ENCODE results near the gene VPS33A.
A peak's percentile ranks its signal among the peaks of the same experiment; 100 is the strongest.
"Not testable (repeated sequence)": the region's sequence is repeated elsewhere in the genome, so short reads cannot be mapped to it uniquely, and the experiment has no call there.

The VPS33A gene

DNA sequence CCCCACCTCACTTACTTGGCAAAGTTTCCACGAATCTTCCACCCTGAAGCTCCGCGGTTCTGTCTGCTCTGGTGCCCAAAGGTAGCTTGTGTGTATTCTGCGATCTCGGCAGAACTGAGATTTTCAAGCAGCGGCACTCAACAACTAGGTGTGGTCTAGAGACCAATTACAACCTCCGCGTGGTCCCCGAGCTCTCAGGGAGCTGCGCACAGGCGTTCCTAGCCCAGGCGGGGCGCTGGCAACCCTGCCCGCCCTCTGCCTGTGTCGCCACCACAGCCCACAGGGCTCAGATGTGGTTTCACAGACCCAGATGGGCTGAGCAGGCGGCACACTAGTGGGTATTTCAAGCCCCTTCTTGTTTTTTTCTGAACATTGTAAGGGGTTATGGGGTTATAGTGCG lies 39.0 kb downstream of the VPS33A start:
- H3K4me3 Mint-ChIP-seq, result peak overlapping the region; percentile 67
- H3K4me1 Mint-ChIP-seq, result peaks cover 34% of the 10 kb centered on the region
- H3K9me3 Mint-ChIP-seq, result no peaks in the 10 kb centered on the region
- no peaks in the 10 kb centered on the region for H3K27me3 Mint-ChIP-seq
- H3K36me3 Mint-ChIP-seq, result peaks cover 6% of the 10 kb centered on the region
- peak overlapping the region; percentile 80 for H3K27ac Mint-ChIP-seq

DNA sequence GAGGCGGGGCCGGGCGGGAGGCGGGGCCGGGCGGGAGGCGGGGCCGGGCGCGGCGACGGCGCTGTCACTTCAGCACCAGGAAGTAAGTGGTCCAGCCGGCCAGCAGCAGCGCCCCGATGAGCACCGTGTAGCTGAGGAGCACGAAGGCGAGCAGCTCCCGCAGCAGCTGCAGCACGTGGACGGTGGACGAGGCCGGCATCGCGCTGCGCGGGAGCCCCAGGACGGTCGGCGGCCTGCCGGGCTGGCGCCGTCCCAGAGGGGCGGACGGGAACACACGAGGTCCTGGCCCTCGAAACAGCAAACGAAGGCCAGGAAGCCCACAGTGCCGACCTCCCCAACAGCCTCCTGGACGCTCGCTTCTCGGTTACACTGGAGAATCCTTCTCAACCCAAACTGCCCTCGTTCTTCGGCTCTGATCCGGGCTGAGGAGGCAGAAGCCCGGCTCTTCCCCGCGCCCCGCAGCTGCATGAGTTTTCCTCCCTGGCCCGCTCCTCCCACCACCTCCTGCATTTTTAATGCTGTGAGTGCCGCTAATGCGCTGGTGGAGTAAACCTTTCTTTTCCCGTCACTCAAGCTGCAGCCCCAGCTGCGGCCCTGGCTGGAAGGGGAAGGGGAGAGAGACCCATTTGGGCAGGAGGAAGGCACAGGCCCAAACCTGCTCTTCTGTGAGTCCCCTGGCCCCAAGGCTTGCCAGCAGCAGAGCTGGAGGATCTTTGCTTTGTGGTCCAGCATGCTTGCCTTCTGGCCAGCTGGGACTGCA lies 39.7 kb downstream of the VPS33A start:
- Mint-ChIP-seq H3K36me3 (peaks cover 6% of the 10 kb centered on the region), H3K9me3 (no peaks in the 10 kb centered on the region), H3K27ac (no peak overlapping the region), H3K27me3 (no peaks in the 10 kb centered on the region), H3K4me3 (peak overlapping the region; percentile 85), H3K4me1 (peaks cover 41% of the 10 kb centered on the region)

DNA sequence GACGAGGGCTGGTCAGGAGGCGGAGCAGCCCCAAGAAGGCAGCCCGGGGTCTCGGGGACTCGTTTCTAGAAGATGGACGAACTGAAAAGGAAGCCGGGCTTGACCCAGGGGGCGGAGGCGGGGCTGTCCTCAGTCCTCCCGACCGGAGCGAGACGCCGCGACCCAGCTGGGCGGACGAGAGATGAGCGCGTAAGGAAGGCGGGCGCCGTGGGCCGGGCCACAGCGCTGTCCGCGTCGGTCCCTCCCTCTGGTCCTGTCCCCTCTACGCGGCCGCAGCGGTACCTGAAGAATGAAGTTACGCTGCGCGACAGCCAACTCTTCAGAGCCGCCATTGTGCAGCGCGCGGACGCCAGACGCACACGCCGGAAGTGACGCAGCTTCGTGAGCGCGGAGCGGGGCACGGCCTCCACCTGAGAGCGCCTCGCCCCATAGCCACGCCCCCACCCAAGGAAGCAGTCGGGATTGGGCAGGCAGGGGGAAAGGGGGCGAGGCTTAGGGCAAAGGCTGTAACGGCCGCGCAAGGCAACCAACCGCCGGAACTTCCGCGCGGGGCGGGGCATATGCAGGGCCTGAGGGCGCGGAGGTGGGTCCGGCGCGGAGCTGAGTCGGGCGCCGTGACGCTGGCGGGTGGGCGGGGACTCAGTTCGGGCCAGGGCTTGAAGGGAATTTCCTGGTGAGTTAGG lies 40.5 kb downstream of the VPS33A start, which contains the start of gene DIABLO:
Gene DIABLO (minus strand): TSS at position 370 of the 683 bp plus-strand sequence. CDS start 38 bp downstream, at position 332.
- Mint-ChIP-seq H3K27ac (peak within 1 kb of the TSS; percentile 91), H3K36me3 (peaks cover 6% of the 10 kb centered on the region), H3K4me3 (peak within 1 kb of the TSS; percentile 85), H3K4me1 (peaks cover 47% of the 10 kb centered on the region), H3K27me3 (no peaks in the 10 kb centered on the region), H3K9me3 (no peaks in the 10 kb centered on the region)

DNA sequence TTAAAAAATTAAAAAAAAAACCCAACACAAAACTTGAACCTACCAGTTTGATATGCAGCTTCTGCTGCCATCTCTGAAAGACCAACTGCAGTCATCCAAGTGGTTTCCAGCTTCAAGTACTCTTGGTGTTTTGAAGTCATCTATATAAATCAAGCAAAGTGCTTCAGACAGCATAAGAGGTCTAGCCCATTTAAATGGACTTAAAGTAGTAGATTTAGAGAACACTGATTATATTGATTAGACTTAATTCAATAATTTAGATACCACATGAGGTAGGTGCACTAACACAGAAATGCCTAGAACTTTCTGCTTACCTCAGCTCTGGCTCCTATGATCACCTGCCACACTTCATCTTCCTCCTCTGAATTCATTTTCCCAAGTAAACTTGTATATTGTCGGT lies 49.8 kb downstream of the VPS33A start:
- Mint-ChIP-seq H3K27ac (no peak overlapping the region), H3K4me1 (peaks cover 10% of the 10 kb centered on the region), H3K36me3 (peaks cover 17% of the 10 kb centered on the region)

DNA sequence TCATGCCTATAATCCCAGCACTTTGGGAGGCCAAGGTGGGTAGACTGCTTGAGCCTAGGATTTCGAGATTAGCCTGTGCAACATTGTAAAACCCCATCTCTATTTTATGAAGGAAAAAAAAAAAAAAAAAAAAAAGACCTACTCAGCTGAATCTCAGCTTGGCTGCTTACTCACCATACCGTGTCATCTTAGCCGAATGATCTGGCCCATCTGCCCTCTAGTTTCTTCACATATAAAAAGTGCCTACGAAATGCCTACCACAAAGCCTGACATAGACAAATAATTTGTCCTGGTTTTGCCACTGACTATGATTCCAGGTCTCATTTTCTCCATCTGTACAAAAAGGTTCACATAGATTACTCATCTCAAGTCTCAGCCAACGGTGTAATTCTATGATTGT lies 50.5 kb downstream of the VPS33A start:
- Mint-ChIP-seq H3K9me3 (no peaks in the 10 kb centered on the region), H3K4me1 (peaks cover 5% of the 10 kb centered on the region), H3K4me3 (no peak overlapping the region), H3K36me3 (peaks cover 15% of the 10 kb centered on the region), H3K27ac (no peak overlapping the region), H3K27me3 (no peaks in the 10 kb centered on the region)

More for the DNA sequence above, 49.8 kb downstream of the VPS33A start:
- H3K4me3 Mint-ChIP-seq, result no peak overlapping the region
- no peaks in the 10 kb centered on the region for H3K9me3 Mint-ChIP-seq
- H3K27me3 Mint-ChIP-seq, result no peaks in the 10 kb centered on the region

DNA sequence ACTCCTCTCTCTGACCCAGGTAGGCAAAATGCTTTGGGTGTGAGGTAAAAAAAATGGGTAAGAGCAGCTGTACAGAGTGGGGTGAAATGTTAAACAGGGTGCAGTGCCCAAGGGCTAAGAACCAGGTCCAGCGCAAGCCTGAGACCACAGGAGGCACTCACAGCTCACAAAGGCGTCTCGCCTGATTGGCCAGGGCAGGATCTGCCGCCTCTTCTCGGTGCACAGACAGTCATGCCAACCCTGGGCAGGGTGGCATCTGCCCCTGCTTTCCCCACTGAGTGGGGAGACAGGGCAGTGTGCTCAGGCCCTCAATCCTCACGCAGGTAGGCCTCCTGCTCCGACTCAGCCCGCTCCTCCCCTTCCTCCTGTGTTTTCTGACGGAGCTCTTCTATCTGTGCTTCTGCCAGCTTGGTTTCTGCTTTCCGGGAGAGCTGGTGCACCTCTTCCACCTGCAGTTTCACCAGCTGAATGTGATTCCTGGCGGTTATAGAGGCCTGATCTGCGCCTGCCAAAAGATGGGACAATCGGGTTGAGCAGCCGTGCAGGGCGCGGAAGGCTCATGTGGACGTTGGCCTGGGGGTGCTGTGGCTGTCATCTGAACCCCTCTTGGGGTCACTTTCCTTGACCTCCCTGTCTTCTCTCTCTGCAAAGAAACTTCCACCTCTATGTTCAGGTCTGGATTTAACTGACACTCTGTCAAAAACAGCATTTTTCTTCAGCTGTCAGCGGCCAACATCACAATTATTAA lies 58.0 kb downstream of the VPS33A start:
- Mint-ChIP-seq H3K36me3 (peaks cover 9% of the 10 kb centered on the region), H3K4me3 (no peak overlapping the region), H3K9me3 (no peaks in the 10 kb centered on the region), H3K4me1 (peaks cover 8% of the 10 kb centered on the region), H3K27me3 (peaks cover 2% of the 10 kb centered on the region), H3K27ac (peak overlapping the region; percentile 46)

DNA sequence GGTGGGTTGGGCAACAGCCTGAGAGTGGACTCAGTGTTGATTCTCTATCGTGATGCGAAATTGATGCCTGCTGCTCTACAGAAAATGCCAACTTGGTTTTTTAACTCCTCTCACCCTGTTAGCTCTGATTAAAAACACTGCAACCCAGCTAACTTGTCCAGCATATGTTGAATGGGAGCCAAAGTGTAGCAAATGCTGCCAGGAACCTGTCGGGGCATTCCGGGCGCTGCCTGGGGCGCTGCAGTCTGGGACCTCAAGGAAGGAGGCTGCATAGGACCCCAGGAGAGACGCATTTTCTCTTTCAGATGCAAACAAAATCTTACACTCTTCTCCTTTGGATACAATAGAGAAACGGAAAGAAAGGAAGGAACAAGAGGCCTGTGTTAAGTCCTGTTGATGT lies 58.9 kb downstream of the VPS33A start:
- H3K9me3 Mint-ChIP-seq, result no peaks in the 10 kb centered on the region
- H3K4me1 Mint-ChIP-seq, result peaks cover 8% of the 10 kb centered on the region
- H3K4me3 Mint-ChIP-seq, result no peak overlapping the region
- peaks cover 9% of the 10 kb centered on the region for H3K36me3 Mint-ChIP-seq
- H3K27ac Mint-ChIP-seq, result no peak overlapping the region
- peaks cover 2% of the 10 kb centered on the region for H3K27me3 Mint-ChIP-seq

DNA sequence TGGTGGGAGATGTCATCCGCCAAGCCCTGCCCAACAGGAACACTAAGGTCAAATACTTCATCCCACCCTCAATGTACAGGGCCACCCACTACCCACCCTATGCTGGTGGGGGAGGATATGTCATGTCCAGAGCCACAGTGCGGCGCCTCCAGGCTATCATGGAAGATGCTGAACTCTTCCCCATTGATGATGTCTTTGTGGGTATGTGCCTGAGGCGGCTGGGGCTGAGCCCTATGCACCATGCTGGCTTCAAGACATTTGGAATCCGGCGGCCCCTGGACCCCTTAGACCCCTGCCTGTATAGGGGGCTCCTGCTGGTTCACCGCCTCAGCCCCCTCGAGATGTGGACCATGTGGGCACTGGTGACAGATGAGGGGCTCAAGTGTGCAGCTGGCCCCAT lies 59.3 kb downstream of the VPS33A start:
- Mint-ChIP-seq H3K4me3 (no peak overlapping the region), H3K4me1 (peaks cover 8% of the 10 kb centered on the region), H3K9me3 (no peaks in the 10 kb centered on the region), H3K27me3 (peaks cover 2% of the 10 kb centered on the region), H3K27ac (no peak overlapping the region), H3K36me3 (peaks cover 6% of the 10 kb centered on the region)

DNA sequence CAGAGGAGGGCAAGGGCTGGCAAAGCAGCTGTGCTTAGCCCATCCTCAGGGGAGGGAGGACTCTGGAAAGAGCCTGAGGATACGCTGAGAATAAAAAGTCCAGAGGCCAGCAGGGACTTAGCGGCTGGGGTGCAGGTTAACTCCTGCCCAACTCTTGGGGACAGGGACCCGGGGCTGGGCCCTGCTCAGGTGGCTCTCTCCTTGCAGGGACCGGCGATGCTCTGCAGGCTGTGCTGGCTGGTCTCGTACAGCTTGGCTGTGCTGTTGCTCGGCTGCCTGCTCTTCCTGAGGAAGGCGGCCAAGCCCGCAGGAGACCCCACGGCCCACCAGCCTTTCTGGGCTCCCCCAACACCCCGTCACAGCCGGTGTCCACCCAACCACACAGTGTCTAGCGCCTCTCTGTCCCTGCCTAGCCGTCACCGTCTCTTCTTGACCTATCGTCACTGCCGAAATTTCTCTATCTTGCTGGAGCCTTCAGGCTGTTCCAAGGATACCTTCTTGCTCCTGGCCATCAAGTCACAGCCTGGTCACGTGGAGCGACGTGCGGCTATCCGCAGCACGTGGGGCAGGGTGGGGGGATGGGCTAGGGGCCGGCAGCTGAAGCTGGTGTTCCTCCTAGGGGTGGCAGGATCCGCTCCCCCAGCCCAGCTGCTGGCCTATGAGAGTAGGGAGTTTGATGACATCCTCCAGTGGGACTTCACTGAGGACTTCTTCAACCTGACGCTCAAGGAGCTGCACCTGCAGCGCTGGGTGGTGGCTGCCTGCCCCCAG lies 60.0 kb downstream of the VPS33A start:
- Mint-ChIP-seq H3K36me3 (peaks cover 6% of the 10 kb centered on the region), H3K27ac (peak overlapping the region; percentile 62), H3K27me3 (peaks cover 2% of the 10 kb centered on the region), H3K4me3 (peak overlapping the region; percentile 55), H3K4me1 (peaks cover 8% of the 10 kb centered on the region), H3K9me3 (no peaks in the 10 kb centered on the region)

DNA sequence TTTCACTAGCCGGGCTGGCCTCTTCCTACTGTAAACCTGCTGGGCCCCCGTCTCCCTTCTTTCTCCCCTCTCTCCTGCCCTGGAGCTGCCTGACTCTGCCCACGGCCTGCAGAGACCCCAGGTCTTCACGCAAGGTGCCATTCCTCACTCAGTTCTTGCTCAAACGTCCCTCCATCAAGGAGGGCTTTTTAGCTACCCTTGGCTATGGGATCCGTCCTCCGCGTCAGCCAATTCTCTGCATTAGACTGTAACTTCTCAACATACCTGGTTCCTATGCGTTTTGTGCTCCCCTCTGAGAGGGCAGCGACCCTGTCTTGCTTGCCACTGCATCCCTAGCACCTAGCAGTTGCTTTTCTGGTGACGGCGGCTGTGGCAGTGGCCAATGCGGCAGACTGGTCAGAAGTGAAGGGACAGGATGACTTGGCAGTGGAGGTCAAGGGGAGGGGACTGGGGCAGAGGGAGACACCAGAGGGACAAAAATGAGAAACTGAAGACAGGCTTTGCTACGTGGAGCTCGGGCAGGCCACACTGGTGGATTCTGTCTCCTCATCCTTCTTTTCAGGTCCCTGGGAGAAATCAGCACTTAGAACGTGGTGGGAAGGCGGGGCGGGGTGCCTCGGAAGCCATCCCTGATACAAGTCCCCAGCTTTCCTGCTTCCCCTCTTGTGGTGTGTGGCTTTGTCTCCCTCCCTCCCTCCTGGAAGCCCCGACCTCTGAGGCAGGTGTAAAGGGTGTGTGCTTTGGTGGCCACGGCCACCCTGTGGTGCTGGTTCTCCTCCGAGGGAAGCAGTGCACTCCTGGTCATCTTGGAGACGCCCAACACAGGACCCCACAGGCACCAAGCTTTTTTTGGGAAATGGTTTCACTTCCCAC lies 61.0 kb downstream of the VPS33A start:
- Mint-ChIP-seq H3K36me3 (peaks cover 6% of the 10 kb centered on the region), H3K27me3 (peaks cover 2% of the 10 kb centered on the region), H3K4me3 (peak overlapping the region; percentile 75), H3K27ac (peak overlapping the region; percentile 57), H3K9me3 (no peaks in the 10 kb centered on the region), H3K4me1 (peaks cover 8% of the 10 kb centered on the region)

DNA sequence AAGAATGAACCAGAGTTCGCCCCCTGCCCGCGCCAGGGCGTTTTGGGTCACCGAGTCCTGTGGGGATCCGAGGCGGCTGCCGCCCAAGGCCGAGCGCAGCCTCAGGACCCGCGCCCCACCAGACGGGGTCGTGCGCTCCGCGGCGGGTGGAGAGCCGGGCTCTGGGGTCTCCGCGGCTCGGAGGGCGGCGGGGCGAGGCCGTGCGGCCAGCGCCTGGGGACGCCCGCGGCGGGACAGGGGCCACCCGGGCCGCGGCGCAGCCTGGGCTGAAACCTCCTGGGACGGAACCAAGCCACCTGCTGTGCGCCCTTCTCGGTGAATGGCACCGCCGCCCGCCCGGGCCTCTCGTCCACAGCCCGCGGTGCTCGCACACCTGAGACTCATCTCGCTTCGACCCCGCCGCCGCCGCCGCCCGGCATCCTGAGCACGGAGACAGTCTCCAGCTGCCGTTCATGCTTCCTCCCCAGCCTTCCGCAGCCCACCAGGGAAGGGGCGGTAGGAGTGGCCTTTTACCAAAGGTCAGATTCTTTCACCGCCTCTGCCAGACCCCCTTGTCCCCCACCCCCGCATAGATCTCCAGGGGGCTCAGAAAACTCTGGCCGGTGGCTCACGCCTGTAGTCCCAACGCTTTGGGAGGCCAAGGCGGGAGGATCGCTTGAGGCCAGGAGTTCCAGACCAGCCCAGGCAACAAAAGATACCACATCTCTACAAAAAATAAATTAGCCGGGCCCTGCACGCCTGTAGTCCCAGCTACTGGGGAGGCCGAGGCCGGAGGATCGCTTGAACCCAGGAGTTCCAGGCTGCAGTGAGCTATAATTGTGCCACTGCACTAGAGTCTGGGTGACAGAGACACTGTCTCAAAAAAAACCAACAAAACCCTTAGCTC lies 61.9 kb downstream of the VPS33A start:
- Mint-ChIP-seq H3K9me3 (no peaks in the 10 kb centered on the region), H3K4me1 (peaks cover 8% of the 10 kb centered on the region), H3K27me3 (peaks cover 2% of the 10 kb centered on the region), H3K36me3 (peaks cover 3% of the 10 kb centered on the region), H3K27ac (peak overlapping the region; percentile 57), H3K4me3 (peak overlapping the region; percentile 75)

DNA sequence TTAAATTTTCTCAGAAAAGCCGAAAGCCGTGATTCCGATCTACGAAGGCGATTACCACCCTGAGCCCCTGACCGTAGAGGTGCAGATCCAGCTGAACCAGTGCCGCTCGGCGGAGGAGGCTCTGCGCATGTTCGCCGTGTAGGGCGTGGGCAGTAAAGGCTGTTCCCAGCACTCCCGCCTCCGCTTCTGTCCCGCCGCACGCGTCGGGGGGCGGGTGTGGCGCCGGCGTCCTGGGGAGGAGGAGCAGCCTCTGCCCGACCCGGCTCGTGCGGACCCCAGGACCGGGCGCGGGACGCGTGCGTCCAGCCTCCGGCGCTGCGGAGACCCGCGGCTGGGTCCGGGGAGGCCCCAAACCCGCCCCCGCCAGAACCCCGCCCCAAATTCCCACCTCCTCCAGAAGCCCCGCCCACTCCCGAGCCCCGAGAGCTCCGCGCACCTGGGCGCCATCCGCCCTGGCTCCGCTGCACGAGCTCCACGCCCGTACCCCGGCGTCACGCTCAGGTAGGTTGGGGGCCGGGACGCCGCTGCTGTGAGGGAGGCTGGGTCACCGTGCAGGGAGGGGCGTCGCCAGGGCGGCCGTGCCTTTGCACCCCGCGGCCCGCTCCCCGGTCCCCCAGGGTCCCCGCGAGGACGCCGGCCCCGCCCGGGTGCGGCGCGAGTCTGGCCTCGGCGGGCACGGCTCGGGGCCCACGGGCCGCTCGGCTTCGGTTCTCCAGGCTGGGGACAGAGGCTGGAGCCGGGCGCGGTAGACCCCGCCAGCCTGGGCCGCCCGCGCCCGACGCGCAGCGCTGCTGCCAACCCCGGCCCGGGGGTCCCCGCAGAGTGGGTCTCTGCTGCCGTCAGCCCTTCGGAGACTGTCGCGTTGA lies 62.8 kb downstream of the VPS33A start, which contains the start of gene B3GNT4:
Gene B3GNT4 (plus strand): TSS at position 409 of the 866 bp plus-strand sequence. CDS start 910 bp downstream, outside the sequence.
- Mint-ChIP-seq H3K4me3 (peak within 1 kb of the TSS; percentile 83), H3K4me1 (peaks cover 8% of the 10 kb centered on the region), H3K27ac (no peak within 1 kb of the TSS), H3K36me3 (peaks cover 3% of the 10 kb centered on the region), H3K9me3 (no peaks in the 10 kb centered on the region), H3K27me3 (peaks cover 2% of the 10 kb centered on the region)

DNA sequence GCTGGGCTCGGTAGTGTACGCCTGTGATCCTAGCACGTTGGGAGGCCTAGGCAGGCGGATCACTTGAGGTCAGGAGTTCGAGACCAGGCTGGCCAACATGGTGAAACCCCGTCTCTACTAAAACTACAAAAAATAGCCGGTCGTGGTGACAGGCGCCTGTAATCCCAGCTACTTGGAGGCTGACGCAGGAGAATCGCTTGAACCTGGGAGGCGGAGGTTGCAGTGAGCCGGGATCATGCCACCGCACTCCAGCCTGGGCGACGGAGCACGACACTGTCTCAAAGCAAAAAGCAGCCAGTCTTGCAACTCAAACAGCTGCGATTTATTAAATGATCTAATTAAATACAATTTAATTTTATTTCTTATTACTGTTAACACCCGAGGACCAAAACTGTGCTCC lies 63.5 kb downstream of the VPS33A start:
- not testable (repeated sequence) for H3K4me1 Mint-ChIP-seq, H3K36me3 Mint-ChIP-seq, H3K27me3 Mint-ChIP-seq, H3K9me3 Mint-ChIP-seq, H3K27ac Mint-ChIP-seq
- H3K4me3 Mint-ChIP-seq, result peak overlapping the region; percentile 83
